Breast epithelium (tissue), 3 donors: ENCODE results near the gene CYTH2.

Experiments
- CTCF ChIP-seq, 3 donors: fragments of 450-650 bp; IDR thresholded peaks; one replicate each; pipeline ENCODE4 v1.5.1; 2016 to 2017; ENCODE audit warnings: antibody characterized with exemption in 3 of 3, mild to moderate bottlenecking in 3 of 3, moderate library complexity in 3 of 3
- POLR2A ChIP-seq: fragments of 450-650 bp; IDR thresholded peaks from one replicate; pipeline ENCODE4 v1.6.1; 2016; ENCODE audit warnings: antibody characterized with exemption, mild to moderate bottlenecking, moderate library complexity
- POLR2AphosphoS5 ChIP-seq, 3 donors: sonication (generic); formaldehyde crosslinking; IDR thresholded peaks; one replicate each; pipeline ENCODE4 v1.6.1; 2017; ENCODE audit warnings: antibody characterized with exemption in 3 of 3

DNA sequence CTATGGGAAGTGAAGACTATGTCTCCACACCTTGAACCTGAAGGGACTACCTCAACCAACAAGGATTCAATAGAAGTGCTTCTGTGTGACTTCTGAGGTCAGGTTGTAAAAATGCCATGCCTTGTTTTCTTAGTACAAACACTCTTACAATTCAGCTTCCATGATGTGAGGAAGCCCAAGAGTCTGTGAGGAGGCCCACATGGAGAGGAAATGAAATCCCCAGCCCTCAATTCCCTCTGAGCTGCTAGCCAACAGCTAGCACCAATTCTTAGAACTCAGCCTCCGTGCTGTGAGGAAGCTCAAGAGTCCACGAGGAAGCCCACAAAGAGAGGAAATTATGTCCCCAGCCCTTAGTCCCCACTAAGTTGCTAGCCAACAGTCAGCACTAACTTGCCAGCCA, 55.1 kb downstream of the CYTH2 start:
- TF ChIP-seq CTCF (IDR thresholded peaks at IDR 0.05) (no peak), POLR2AphosphoS5 (IDR thresholded peaks at IDR 0.05) (no peak), POLR2A (no peak)
